Loucy (cell line): Measurements from ENCODE around the gene NECTIN4.

Source experiments
- H2AFZ ChIP-seq: fragments of 200-600 bp; sonication (generic); 2 replicates; pipeline ENCODE4 v1.6.0; 2016; ENCODE audit warnings: antibody characterized with exemption, mild to moderate bottlenecking, low read length, moderate library complexity
- H3F3A ChIP-seq: fragments of 200-600 bp; 2 replicates; pipeline ENCODE4 v1.6.0; 2016; ENCODE audit warnings: antibody characterized with exemption, low read depth, mild to moderate bottlenecking
- H3K27me3 ChIP-seq: fragments of 200-600 bp; sonication (generic); 2 replicates; pipeline ENCODE4 v1.6.1; 2014; ENCODE audit warnings: low read length, mild to moderate bottlenecking; ENCODE audit not compliant: insufficient read depth, poor library complexity, severe bottlenecking
- H3K36me3 ChIP-seq: fragments of 200-600 bp; sonication (generic); 2 replicates; pipeline ENCODE4 v1.6.1; 2016; ENCODE audit warnings: low read length; ENCODE audit not compliant: insufficient read depth
- H3K4me1 ChIP-seq: fragments of 200-600 bp; sonication (generic); 2 replicates; pipeline ENCODE4 v1.5.1; 2014; ENCODE audit warnings: low read length, mild to moderate bottlenecking; ENCODE audit not compliant: insufficient read depth, poor library complexity, severe bottlenecking
- H3K4me2 ChIP-seq: fragments of 200-600 bp; sonication (generic); 2 replicates; pipeline ENCODE4 v1.6.0; 2014; ENCODE audit warnings: antibody characterized with exemption, low read length, low read depth, mild to moderate bottlenecking; ENCODE audit not compliant: poor library complexity, severe bottlenecking
- H3K4me3 ChIP-seq: fragments of 200-600 bp; sonication (generic); 2 replicates; pipeline ENCODE4 v1.5.1; 2014; ENCODE audit warnings: low read length, mild to moderate bottlenecking, mixed read lengths; ENCODE audit not compliant: poor library complexity, severe bottlenecking
- H3K79me2 ChIP-seq: fragments of 200-600 bp; sonication (generic); 2 replicates; pipeline ENCODE4 v1.6.1; 2014; ENCODE audit warnings: low read length; ENCODE audit not compliant: insufficient read depth
- H3K9ac ChIP-seq: fragments of 200-600 bp; sonication (generic); 2 replicates; pipeline ENCODE4 v1.6.0; 2014; ENCODE audit warnings: mild to moderate bottlenecking, low read depth, low read length, moderate library complexity; ENCODE audit not compliant: poor library complexity, severe bottlenecking
- H3K9me2 ChIP-seq: fragments of 200-600 bp; sonication (generic); replicated peaks from 2 replicates; pipeline ENCODE4 v1.6.1; 2016; ENCODE audit warnings: low read depth, low read length, mixed read lengths
- H3K9me3 ChIP-seq: fragments of 200-600 bp; sonication (generic); 2 replicates; pipeline ENCODE4 v1.6.1; 2014; ENCODE audit warnings: mild to moderate bottlenecking, antibody characterized with exemption, low read length, low read depth; ENCODE audit not compliant: insufficient read depth
- H4K20me1 ChIP-seq: fragments of 200-600 bp; sonication (generic); 2 replicates; pipeline ENCODE4 v1.6.0; 2014; ENCODE audit warnings: antibody characterized with exemption, low read length, mild to moderate bottlenecking; ENCODE audit not compliant: insufficient read depth, poor library complexity, severe bottlenecking
- CTCF ChIP-seq: fragments of 200-600 bp; sonication (generic); conservative IDR thresholded peaks from 2 replicates; pipeline ENCODE4 v1.5.1; 2014; ENCODE audit warnings: mild to moderate bottlenecking, antibody characterized with exemption, low read length
- EZH2phosphoT487 ChIP-seq: fragments of 200-600 bp; IDR thresholded peaks from 2 replicates; pipeline ENCODE4 v1.6.1; 2018; ENCODE audit warnings: antibody characterized with exemption, mild to moderate bottlenecking, moderate library complexity, borderline replicate concordance

Gene NECTIN4

GRCh38 chr1:161061419-161061818 is 27.9 kb downstream of the NECTIN4 start:
- H3K79me2 ChIP-seq: peaks cover 77% of the 10 kb centered on the region
- H3K9ac ChIP-seq: no peak overlapping the region

DNA sequence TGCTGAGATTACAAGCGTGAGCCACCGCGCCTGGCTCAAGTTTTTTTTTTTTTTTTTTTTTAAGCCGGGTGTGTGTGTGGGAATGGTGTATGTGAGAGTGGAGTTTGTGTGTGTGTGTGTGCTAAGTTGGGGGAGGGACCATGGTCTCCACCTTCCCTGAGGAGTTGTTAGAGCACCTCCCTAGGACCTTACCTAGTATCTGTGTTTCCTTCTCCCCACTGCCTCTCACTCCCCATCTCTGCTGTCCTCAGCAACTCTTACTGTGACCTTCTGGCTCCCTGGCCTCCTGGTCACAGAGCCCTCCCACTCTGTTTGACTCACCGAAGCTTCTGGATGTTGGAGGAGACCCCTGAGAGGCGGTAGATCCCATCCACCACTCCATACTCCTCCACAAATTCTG is 30.1 kb downstream of the NECTIN4 start:
- TF ChIP-seq EZH2phosphoT487 (no peak), CTCF (no peak)
- no peaks in the 10 kb centered on the region for H3K9me3 ChIP-seq
- no peaks in the 10 kb centered on the region for H3K27me3 ChIP-seq
- no peak overlapping the region for H3K4me2 ChIP-seq
- H3K79me2 ChIP-seq: peaks cover 59% of the 10 kb centered on the region
- H3K36me3 ChIP-seq: peaks cover 35% of the 10 kb centered on the region; the same call in 1 of the 2 replicates
- H3K4me1 ChIP-seq: peaks cover 15% of the 10 kb centered on the region
- no peak overlapping the region for H3K9ac ChIP-seq
- no peak overlapping the region for H3K4me3 ChIP-seq
- H4K20me1 ChIP-seq: peaks cover 29% of the 10 kb centered on the region
- H2AFZ ChIP-seq: no peak overlapping the region
- H3K9me2 ChIP-seq: no peaks in the 10 kb centered on the region
- no peaks in the 10 kb centered on the region for H3F3A ChIP-seq

More at GRCh38 chr1:161061419-161061818, 27.9 kb downstream of the NECTIN4 start:
- H3K36me3 ChIP-seq: peaks cover 19% of the 10 kb centered on the region; the same call in 1 of the 2 replicates
- H2AFZ ChIP-seq: no peak overlapping the region
- H3K27me3 ChIP-seq: no peaks in the 10 kb centered on the region
- peaks cover 42% of the 10 kb centered on the region for H4K20me1 ChIP-seq
- no peaks in the 10 kb centered on the region for H3F3A ChIP-seq
- H3K9me3 ChIP-seq: no peaks in the 10 kb centered on the region
- H3K9me2 ChIP-seq: no peaks in the 10 kb centered on the region
- no peak overlapping the region for H3K4me2 ChIP-seq
- TF ChIP-seq EZH2phosphoT487 (no peak), CTCF (no peak)
- peaks cover 28% of the 10 kb centered on the region for H3K4me1 ChIP-seq
- H3K4me3 ChIP-seq: no peak overlapping the region

GRCh38 chr1:161054805-161055204 is 34.6 kb downstream of the NECTIN4 start:
- Histone ChIP-seq H3K4me3 (no peak overlapping the region), H3F3A (no peaks in the 10 kb centered on the region), H3K9me3 (no peaks in the 10 kb centered on the region), H4K20me1 (peaks cover 17% of the 10 kb centered on the region), H3K36me3 (peaks cover 75% of the 10 kb centered on the region; the same call in 1 of the 2 replicates), H3K27me3 (no peaks in the 10 kb centered on the region), H3K79me2 (peaks cover 19% of the 10 kb centered on the region; the same call in 1 of the 2 replicates), H2AFZ (no peak overlapping the region), H3K4me2 (no peak overlapping the region), H3K4me1 (no peaks in the 10 kb centered on the region), H3K9me2 (no peaks in the 10 kb centered on the region), H3K9ac (no peak overlapping the region)
- TF ChIP-seq CTCF: peak; percentile 76
- TF ChIP-seq EZH2phosphoT487: no peak
